ENCODE measurements around the gene OR4M1. TPM values are rescaled to one million over a fixed set of nuclear protein-coding genes. Genes with fewer than 3 reads are reported as not detected.

The OR4M1 gene
- total and polyA plus RNA-seq, 9 of the 15 experiments (the other 6 are each of a cell fraction or from before 2014, with no cell fraction given): not detected

GRCh38 chr14:19828314-19828713 is 55.0 kb downstream of the OR4M1 start:
- Histone ChIP-seq H2AFZ (ENCODE audit: low read depth, low read length) (no peak overlapping the region), H3K9ac (ENCODE audit: insufficient read depth in 1 of 2, low read depth in 2 of 2, low read length in 2 of 2) (no peak overlapping the region), H3K36me3 (ENCODE audit: control insufficient read depth, insufficient read depth, low read length) (no peaks in the 10 kb centered on the region), H3K9me1 (ENCODE audit: control insufficient read depth, insufficient read depth, low read length) (no peaks in the 10 kb centered on the region), H3K9me3 (replicated peaks; ENCODE audit: control insufficient read depth, insufficient read depth, low read depth, low read length) (no peaks in the 10 kb centered on the region), H3K79me2 (ENCODE audit: control insufficient read depth, insufficient read depth, low read length) (no peaks in the 10 kb centered on the region), H3K4me1 (replicated peaks in 1 of 2; ENCODE audit: control insufficient read depth in 2 of 2, insufficient read depth in 2 of 2, low read length in 2 of 2) (no peaks in the 10 kb centered on the region), H3K27ac (ENCODE audit: extremely low read depth, low read depth, low read length) (no peak overlapping the region), H4K20me1 (replicated peaks; ENCODE audit: control insufficient read depth, insufficient read depth, low read length) (no peaks in the 10 kb centered on the region), H3K4me2 (ENCODE audit: insufficient read depth, low read length) (no peak overlapping the region), H3K4me3 (no peak overlapping the region), H3K27me3 (ENCODE audit: control insufficient read depth in 2 of 2, insufficient read depth in 2 of 2, low read length in 2 of 2) (no peaks in the 10 kb centered on the region)
- TF ChIP-seq NBN (IDR thresholded peaks at IDR 0.05; ENCODE audit: low read depth): no peak
- TF ChIP-seq NELFE (IDR thresholded peaks at IDR 0.05; ENCODE audit: insufficient read depth, insufficient read length): no peak
- no peak for TF ChIP-seq ELK3 (CRISPR knock-in tag; IDR thresholded peaks at IDR 0.05)
- TF ChIP-seq STAT5B (CRISPR knock-in tag; IDR thresholded peaks at IDR 0.05): no peak
- TF ChIP-seq PRMT5 (CRISPR knock-in tag; IDR thresholded peaks at IDR 0.05): no peak
- no peak for TF ChIP-seq ZNF589 (CRISPR knock-in tag; IDR thresholded peaks at IDR 0.05; ENCODE audit: low read depth)
- TF ChIP-seq RAD21 (CRISPR knock-in tag; conservative IDR thresholded peaks at IDR 0.05 in 1 of 2, IDR thresholded peaks at IDR 0.05 in 1 of 2): no peak
- TF ChIP-seq SMARCE1 (IDR thresholded peaks at IDR 0.05): no peak
- no peak for TF ChIP-seq HEY1 (CRISPR knock-in tag; IDR thresholded peaks at IDR 0.05; ENCODE audit: borderline replicate concordance)
- no peak for TF ChIP-seq DPF2 (IDR thresholded peaks at IDR 0.05)
- TF ChIP-seq ZBTB17 (CRISPR knock-in tag; IDR thresholded peaks at IDR 0.05): no peak
- TF ChIP-seq KLF16 (IDR thresholded peaks at IDR 0.05): no peak
- TF ChIP-seq CBX1 (IDR thresholded peaks at IDR 0.05; ENCODE audit: low read depth): no peak
- DNase-seq (ENCODE audit: extremely low read depth in 1 of 4, low spot score in 3 of 4): no peak
- in situ Hi-C loops (cut with MboI): no loop called here
- CTCF ChIA-PET (ENCODE audit: low intra/inter-chr PET ratio): no interaction called here
- no peak for ATAC-seq
- POLR2A ChIA-PET: no interaction called here
- BruUV-seq (replicated peaks): no TSS peak
- intact Hi-C loops (cut with micrococcal nuclease): no loop called here
- FAIRE-seq: no peak
- WGBS (ENCODE audit: insufficient coverage, low coverage, missing lambda C conversion rate): 9% methylated on average over 2 of the region's 2 CpGs

Other genes starting within 250 kb of the OR4M1 start
Only the 7 nearest of the 9 such genes appear.
- gene OR11H2, start 59.6 kb upstream of the OR4M1 start, total RNA-seq (2014; rRNA removed): not detected in 2 replicates
- not detected in 2 replicates for gene OR11H2, start 59.6 kb upstream of the OR4M1 start, total RNA-seq (2014; rRNA removed; fragmentation: Illumina TruSeq; extraction: Trizol)
- gene OR11H2, start 59.6 kb upstream of the OR4M1 start, total RNA-seq (2015; rRNA removed; fragmentation: Illumina TruSeq; extraction: Trizol): not detected in 2 replicates
- gene OR11H2, start 59.6 kb upstream of the OR4M1 start, total RNA-seq (2021): not detected in 2 replicates
- not detected in 2 replicates for gene OR11H2, start 59.6 kb upstream of the OR4M1 start, polyA plus RNA-seq (2011; rRNA removed)
- gene OR11H2, start 59.6 kb upstream of the OR4M1 start, polyA plus RNA-seq (2014; fragmentation: Illumina TruSeq; extraction: Trizol): not detected in 2 replicates
- gene OR11H2, start 59.6 kb upstream of the OR4M1 start, polyA plus RNA-seq (2014; fragmentation: Nextera tagmentation; extraction: Ambion mirVana): not detected
- not detected in 2 replicates for gene OR11H2, start 59.6 kb upstream of the OR4M1 start, polyA plus RNA-seq (2014; rRNA removed)
- not detected in 2 replicates for gene OR4Q3, start 29.9 kb upstream of the OR4M1 start, total RNA-seq (2014; rRNA removed)
- not detected in 2 replicates for gene OR4Q3, start 29.9 kb upstream of the OR4M1 start, total RNA-seq (2014; rRNA removed; fragmentation: Illumina TruSeq; extraction: Trizol)
- gene OR4Q3, start 29.9 kb upstream of the OR4M1 start, total RNA-seq (2015; rRNA removed; fragmentation: Illumina TruSeq; extraction: Trizol): not detected in 2 replicates
- not detected in 2 replicates for gene OR4Q3, start 29.9 kb upstream of the OR4M1 start, total RNA-seq (2021)
- not detected in 2 replicates for gene OR4Q3, start 29.9 kb upstream of the OR4M1 start, polyA plus RNA-seq (2011; rRNA removed)
- not detected in 2 replicates for gene OR4Q3, start 29.9 kb upstream of the OR4M1 start, polyA plus RNA-seq (2014; fragmentation: Illumina TruSeq; extraction: Trizol)
- not detected for gene OR4Q3, start 29.9 kb upstream of the OR4M1 start, polyA plus RNA-seq (2014; fragmentation: Nextera tagmentation; extraction: Ambion mirVana)
- gene OR4Q3, start 29.9 kb upstream of the OR4M1 start, polyA plus RNA-seq (2014; rRNA removed): not detected in 2 replicates
- not detected in 2 replicates for gene OR4N2, start 30.3 kb downstream of the OR4M1 start, total RNA-seq (2014; rRNA removed)
- gene OR4N2, start 30.3 kb downstream of the OR4M1 start, total RNA-seq (2014; rRNA removed; fragmentation: Illumina TruSeq; extraction: Trizol): not detected in 2 replicates
- not detected in 2 replicates for gene OR4N2, start 30.3 kb downstream of the OR4M1 start, total RNA-seq (2015; rRNA removed; fragmentation: Illumina TruSeq; extraction: Trizol)
- gene OR4N2, start 30.3 kb downstream of the OR4M1 start, total RNA-seq (2021): not detected in 2 replicates
- gene OR4N2, start 30.3 kb downstream of the OR4M1 start, polyA plus RNA-seq (2011; rRNA removed): not detected in 2 replicates
- gene OR4N2, start 30.3 kb downstream of the OR4M1 start, polyA plus RNA-seq (2014; fragmentation: Illumina TruSeq; extraction: Trizol): not detected in 2 replicates
- gene OR4N2, start 30.3 kb downstream of the OR4M1 start, polyA plus RNA-seq (2014; fragmentation: Nextera tagmentation; extraction: Ambion mirVana): not detected
- not detected in 2 replicates for gene OR4N2, start 30.3 kb downstream of the OR4M1 start, polyA plus RNA-seq (2014; rRNA removed)
- not detected in 2 replicates for gene OR4K2, start 101.6 kb downstream of the OR4M1 start, total RNA-seq (2014; rRNA removed)
- gene OR4K2, start 101.6 kb downstream of the OR4M1 start, total RNA-seq (2014; rRNA removed; fragmentation: Illumina TruSeq; extraction: Trizol): not detected in 2 replicates
- gene OR4K2, start 101.6 kb downstream of the OR4M1 start, total RNA-seq (2015; rRNA removed; fragmentation: Illumina TruSeq; extraction: Trizol): not detected in 2 replicates
- not detected in 2 replicates for gene OR4K2, start 101.6 kb downstream of the OR4M1 start, total RNA-seq (2021)
- not detected in 2 replicates for gene OR4K2, start 101.6 kb downstream of the OR4M1 start, polyA plus RNA-seq (2011; rRNA removed)
- gene OR4K2, start 101.6 kb downstream of the OR4M1 start, polyA plus RNA-seq (2014; fragmentation: Illumina TruSeq; extraction: Trizol): not detected in 2 replicates
- not detected for gene OR4K2, start 101.6 kb downstream of the OR4M1 start, polyA plus RNA-seq (2014; fragmentation: Nextera tagmentation; extraction: Ambion mirVana)
- not detected in 2 replicates for gene OR4K2, start 101.6 kb downstream of the OR4M1 start, polyA plus RNA-seq (2014; rRNA removed)
- gene OR4K5, start 147.1 kb downstream of the OR4M1 start, total RNA-seq (2014; rRNA removed): not detected in 2 replicates
- gene OR4K5, start 147.1 kb downstream of the OR4M1 start, total RNA-seq (2014; rRNA removed; fragmentation: Illumina TruSeq; extraction: Trizol): not detected in 2 replicates
- gene OR4K5, start 147.1 kb downstream of the OR4M1 start, total RNA-seq (2015; rRNA removed; fragmentation: Illumina TruSeq; extraction: Trizol): not detected in 2 replicates
- gene OR4K5, start 147.1 kb downstream of the OR4M1 start, total RNA-seq (2021): not detected in 2 replicates
- gene OR4K5, start 147.1 kb downstream of the OR4M1 start, polyA plus RNA-seq (2011; rRNA removed): not detected in 2 replicates
- gene OR4K5, start 147.1 kb downstream of the OR4M1 start, polyA plus RNA-seq (2014; fragmentation: Illumina TruSeq; extraction: Trizol): not detected in 2 replicates
- gene OR4K5, start 147.1 kb downstream of the OR4M1 start, polyA plus RNA-seq (2014; fragmentation: Nextera tagmentation; extraction: Ambion mirVana): not detected
- not detected in 2 replicates for gene OR4K5, start 147.1 kb downstream of the OR4M1 start, polyA plus RNA-seq (2014; rRNA removed)
- not detected in 2 replicates for gene OR4K1, start 157.4 kb downstream of the OR4M1 start, total RNA-seq (2014; rRNA removed)
- gene OR4K1, start 157.4 kb downstream of the OR4M1 start, total RNA-seq (2014; rRNA removed; fragmentation: Illumina TruSeq; extraction: Trizol): not detected in 2 replicates
- not detected in 2 replicates for gene OR4K1, start 157.4 kb downstream of the OR4M1 start, total RNA-seq (2015; rRNA removed; fragmentation: Illumina TruSeq; extraction: Trizol)
- gene OR4K1, start 157.4 kb downstream of the OR4M1 start, total RNA-seq (2021): not detected in 2 replicates
- not detected in 2 replicates for gene OR4K1, start 157.4 kb downstream of the OR4M1 start, polyA plus RNA-seq (2011; rRNA removed)
- not detected in 2 replicates for gene OR4K1, start 157.4 kb downstream of the OR4M1 start, polyA plus RNA-seq (2014; fragmentation: Illumina TruSeq; extraction: Trizol)
- gene OR4K1, start 157.4 kb downstream of the OR4M1 start, polyA plus RNA-seq (2014; fragmentation: Nextera tagmentation; extraction: Ambion mirVana): not detected
- not detected in 2 replicates for gene OR4K1, start 157.4 kb downstream of the OR4M1 start, polyA plus RNA-seq (2014; rRNA removed)
- gene OR4K15, start 202.1 kb downstream of the OR4M1 start, total RNA-seq (2014; rRNA removed): not detected in 2 replicates
- not detected in 2 replicates for gene OR4K15, start 202.1 kb downstream of the OR4M1 start, total RNA-seq (2014; rRNA removed; fragmentation: Illumina TruSeq; extraction: Trizol)
- not detected in 2 replicates for gene OR4K15, start 202.1 kb downstream of the OR4M1 start, total RNA-seq (2015; rRNA removed; fragmentation: Illumina TruSeq; extraction: Trizol)
- gene OR4K15, start 202.1 kb downstream of the OR4M1 start, total RNA-seq (2021): not detected in 2 replicates
- gene OR4K15, start 202.1 kb downstream of the OR4M1 start, polyA plus RNA-seq (2011; rRNA removed): not detected in 2 replicates
- not detected in 2 replicates for gene OR4K15, start 202.1 kb downstream of the OR4M1 start, polyA plus RNA-seq (2014; fragmentation: Illumina TruSeq; extraction: Trizol)
- gene OR4K15, start 202.1 kb downstream of the OR4M1 start, polyA plus RNA-seq (2014; fragmentation: Nextera tagmentation; extraction: Ambion mirVana): not detected
- not detected in 2 replicates for gene OR4K15, start 202.1 kb downstream of the OR4M1 start, polyA plus RNA-seq (2014; rRNA removed)